Brain microvascular endothelial cell (primary cell): ENCODE results near the gene DLX2.
"Not testable (repeated sequence)": the region's sequence is repeated elsewhere in the genome, so short reads cannot be mapped to it uniquely, and the experiment has no call there.

Source experiments
- DNase-seq: peaks from one replicate; pipeline ENCODE4 v3.0.0-alpha.2; 2020
- H3K27ac ChIP-seq: fragments of 250-450 bp; sonication (Bioruptor Pico); 2 replicates; pipeline ENCODE4 v1.5.1; 2020; ENCODE audit warnings: mild to moderate bottlenecking, moderate library complexity
- H3K27me3 ChIP-seq: fragments of 250-450 bp; sonication (Bioruptor Pico); replicated peaks from 2 replicates; pipeline ENCODE4 v1.5.1; 2020; ENCODE audit warnings: mild to moderate bottlenecking
- H3K36me3 ChIP-seq: fragments of 250-450 bp; sonication (Bioruptor Pico); replicated peaks from 2 replicates; pipeline ENCODE4 v1.5.1; 2020; ENCODE audit warnings: mild to moderate bottlenecking
- H3K4me3 ChIP-seq: 2 replicates; pipeline ENCODE4 v1.5.1; 2011; ENCODE audit warnings: low read depth, mild to moderate bottlenecking, control low read depth, low read length, moderate library complexity
- CTCF ChIP-seq: IDR thresholded peaks from 2 replicates; pipeline ENCODE4 v1.5.1; 2011; ENCODE audit warnings: low read depth, mild to moderate bottlenecking, moderate library complexity, low read length, control low read depth, inconsistent platforms; ENCODE audit errors: missing control alignments
- in situ Hi-C: cut with HindIII; loops from 2 replicates; pipeline ENCODE4 v1.10.0; 2017; ENCODE audit warnings: low sequenced_read_pairs, low pct_ligation_motif_present

The DLX2 gene

GRCh38 chr2:172065111-172065510 lies 37.6 kb downstream of the DLX2 start:
- H3K27ac ChIP-seq = no peak overlapping the region
- no peak overlapping the region for H3K4me3 ChIP-seq
- no peaks in the 10 kb centered on the region for H3K27me3 ChIP-seq
- DNase-seq = no peak
- in situ Hi-C loops = no loop called here
- no peaks in the 10 kb centered on the region for H3K36me3 ChIP-seq
- no peak for TF ChIP-seq CTCF

GRCh38 chr2:172063446-172063845 lies 39.3 kb downstream of the DLX2 start:
- in situ Hi-C loops = no loop called here
- TF ChIP-seq CTCF = no peak

GRCh38 chr2:172062402-172063004 lies 40.2 kb downstream of the DLX2 start:
- Histone ChIP-seq H3K27me3 (no peaks in the 10 kb centered on the region), H3K36me3 (no peaks in the 10 kb centered on the region), H3K4me3 (no peak overlapping the region), H3K27ac (no peak overlapping the region)
- in situ Hi-C loops = no loop called here
- no peak for DNase-seq
- TF ChIP-seq CTCF = no peak

More at GRCh38 chr2:172063446-172063845, 39.3 kb downstream of the DLX2 start:
- Histone ChIP-seq H3K27ac (no peak overlapping the region), H3K36me3 (no peaks in the 10 kb centered on the region), H3K27me3 (no peaks in the 10 kb centered on the region), H3K4me3 (no peak overlapping the region)
- DNase-seq = no peak

- H3K4me3 ChIP-seq, in situ Hi-C loops, H3K27me3 ChIP-seq, H3K27ac ChIP-seq, DNase-seq, H3K36me3 ChIP-seq: not testable (repeated sequence)
Observed at GRCh38 chr2:172060118-172060517, 42.6 kb downstream of the DLX2 start.

- no peak overlapping the region for H3K4me3 ChIP-seq
- no peak for TF ChIP-seq CTCF
- no peak overlapping the region for H3K27ac ChIP-seq
- in situ Hi-C loops = no loop called here
- no peak for DNase-seq
- H3K27me3 ChIP-seq = no peaks in the 10 kb centered on the region
- no peaks in the 10 kb centered on the region for H3K36me3 ChIP-seq
Observed at GRCh38 chr2:172058660-172059059, 44.0 kb downstream of the DLX2 start.

GRCh38 chr2:172056293-172056692 lies 46.4 kb downstream of the DLX2 start:
- Histone ChIP-seq H3K4me3 (no peak overlapping the region), H3K27me3 (no peaks in the 10 kb centered on the region), H3K27ac (no peak overlapping the region), H3K36me3 (no peaks in the 10 kb centered on the region)
- no peak for TF ChIP-seq CTCF
- no peak for DNase-seq
- in situ Hi-C loops = no loop called here
